GM18498 (cell line): Measurements from ENCODE around the gene RCN1.

Experiments used
- ATAC-seq: cut with Tn5 transposase; IDR thresholded peaks from one replicate; pipeline ENCODE4 v1.9.1; 2021; ENCODE audit warnings: mild to moderate bottlenecking, moderate library complexity; ENCODE audit not compliant: unreplicated experiment

The RCN1 gene

GRCh38 chr11:32151027-32151426, 60.2 kb downstream of the RCN1 start:
- ATAC-seq = no peak

DNA sequence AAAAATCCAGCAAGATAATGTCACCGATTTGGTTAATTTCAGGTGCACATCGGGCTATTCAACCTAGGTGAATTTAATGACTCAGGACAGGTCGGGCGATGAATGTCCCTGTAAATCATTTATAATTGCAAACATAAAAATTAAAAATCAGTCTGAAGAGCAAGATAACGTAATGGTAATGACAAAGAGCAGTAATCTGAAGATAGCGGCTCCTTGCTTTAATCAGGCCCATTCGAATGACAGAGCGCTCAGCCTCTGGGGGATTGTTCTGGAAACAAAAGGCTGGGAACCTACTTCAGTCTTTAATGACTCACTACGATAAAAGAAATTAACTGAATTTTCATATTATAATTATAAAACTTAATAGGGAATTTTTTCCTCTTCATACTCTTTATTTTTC, 61.3 kb downstream of the RCN1 start:
- ATAC-seq = no peak

DNA sequence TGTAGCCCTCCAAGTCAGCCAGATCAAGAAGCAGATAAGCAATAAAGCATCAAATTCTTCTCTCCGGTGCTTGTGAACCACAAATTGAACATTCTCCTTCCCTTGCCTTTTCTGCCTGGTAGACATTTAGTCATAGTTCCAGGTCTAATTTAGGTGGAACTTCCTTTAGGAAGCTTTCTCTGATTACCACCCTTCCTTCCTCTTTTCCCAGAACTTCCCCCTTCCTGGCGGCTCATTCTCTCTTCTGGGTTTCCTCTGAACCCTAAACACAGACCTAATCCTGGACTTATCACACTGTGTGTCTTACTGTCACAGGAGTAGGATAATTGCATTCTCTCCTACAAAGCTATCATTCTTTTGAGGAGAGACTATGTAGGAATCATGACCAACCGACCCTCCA, 61.9 kb downstream of the RCN1 start:
- ATAC-seq = no peak

DNA sequence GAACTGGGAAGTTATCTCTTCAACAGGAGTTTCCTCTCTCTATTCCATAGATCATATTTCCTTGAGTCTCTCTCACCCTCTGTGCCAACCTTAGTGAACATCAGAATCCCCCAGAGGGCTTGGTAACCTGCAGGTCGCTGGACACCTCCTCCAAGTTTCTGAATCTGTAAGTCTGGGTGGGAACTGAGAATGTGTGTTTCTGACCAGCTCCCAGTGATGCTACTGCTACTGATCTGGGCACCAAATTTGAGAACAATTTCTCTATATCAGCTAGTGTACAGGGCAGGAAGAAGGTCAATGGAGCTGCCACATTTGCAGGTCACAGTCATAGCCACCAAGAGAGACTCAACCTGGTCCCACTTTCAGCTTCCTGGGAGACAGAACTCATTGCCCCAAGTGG, 62.9 kb downstream of the RCN1 start:
- peak; percentile 61 for ATAC-seq

- peak; percentile 45 for ATAC-seq
Measured at GRCh38 chr11:32154275-32154674, 63.4 kb downstream of the RCN1 start.
